H54 (cell line): ENCODE results near the gene AGRN.
"Not testable (repeated sequence)": the region's sequence is repeated elsewhere in the genome, so short reads cannot be mapped to it uniquely, and the experiment has no call there.

Source experiments
- DNase-seq: peaks from one replicate; pipeline ENCODE4 v3.0.0; 2011; ENCODE audit warnings: low spot score, mixed read lengths; ENCODE audit not compliant: insufficient read length
- FAIRE-seq: peaks from 3 replicates; lab custom pipeline; 2011; peaks lifted over from hg19 to GRCh38; lab: Jason Lieb, UNC
- POLR2A ChIP-seq: IDR thresholded peaks from 2 replicates; pipeline ENCODE4 v1.6.1; 2011; ENCODE audit warnings: low read depth, mild to moderate bottlenecking, low read length

AGRN gene

GRCh38 chr1:978069-978834, 41.7 kb upstream of the AGRN start:
- no peak for FAIRE-seq
- no peak for DNase-seq

DNA sequence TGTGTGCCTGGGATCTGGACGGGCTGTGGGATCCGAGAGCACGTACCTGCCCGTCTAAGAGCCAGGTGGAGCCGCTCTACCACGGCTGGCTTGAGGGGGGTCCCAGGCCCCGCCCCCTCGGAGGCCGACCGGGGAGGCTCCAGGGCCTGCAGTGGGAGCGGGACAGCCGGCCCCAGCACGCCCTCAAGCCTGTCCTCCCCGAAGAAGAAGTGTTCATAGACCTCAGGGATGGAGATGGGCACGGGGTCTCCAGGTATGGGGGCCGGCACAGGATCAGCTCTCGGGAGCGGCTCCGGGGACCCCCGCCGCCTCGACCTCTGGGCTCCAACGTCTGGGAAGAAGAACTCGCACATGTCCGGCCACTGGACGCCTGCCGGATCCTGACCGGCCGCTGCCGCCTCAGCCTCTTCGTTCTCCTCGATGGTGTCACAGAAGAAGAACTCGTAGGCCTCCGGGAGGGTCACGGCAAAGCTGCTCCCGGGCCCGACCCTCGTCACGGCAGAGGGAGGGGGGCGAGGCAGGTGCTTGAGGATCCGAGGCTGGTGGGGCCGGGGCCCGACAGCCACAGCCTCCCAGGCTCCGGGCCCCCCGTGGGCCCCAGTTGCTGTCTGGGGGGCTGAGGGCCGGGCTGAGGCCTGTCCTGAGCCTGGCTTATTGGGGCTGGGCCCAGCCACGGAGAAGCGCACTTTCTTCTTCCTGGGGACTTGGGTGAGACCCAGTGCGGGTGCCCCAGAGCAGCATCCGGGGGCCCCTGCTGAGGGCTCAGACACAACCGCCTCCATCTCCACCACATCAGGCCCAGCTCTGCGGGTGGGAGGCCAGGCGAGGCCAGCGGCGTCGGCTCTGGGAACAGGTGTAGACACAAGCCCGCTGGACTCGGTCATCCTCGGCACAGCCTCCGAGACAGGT, 40.8 kb upstream of the AGRN start:
- DNase-seq (no peak), FAIRE-seq (no peak)
- no peak for TF ChIP-seq POLR2A

More at GRCh38 chr1:978069-978834, 41.7 kb upstream of the AGRN start:
- TF ChIP-seq POLR2A, result no peak

DNA sequence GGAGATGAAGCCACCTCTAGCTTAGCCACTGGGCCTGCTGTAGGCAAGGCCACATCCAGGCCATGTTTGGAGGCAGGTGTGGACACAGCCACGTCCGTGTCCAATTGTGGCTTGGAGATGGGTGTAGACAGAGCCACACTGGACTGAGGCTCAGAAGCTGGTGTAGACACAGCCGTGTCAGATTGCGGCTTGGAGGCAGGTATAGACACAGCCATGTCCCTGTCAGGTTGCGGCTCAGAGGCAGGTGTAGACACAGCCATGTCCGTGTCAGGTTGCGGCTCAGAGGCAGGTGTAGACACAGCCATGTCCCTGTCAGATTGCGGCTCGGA, 40.2 kb upstream of the AGRN start:
- no peak for TF ChIP-seq POLR2A
- no peak for FAIRE-seq

GRCh38 chr1:980137-980571, 39.8 kb upstream of the AGRN start:
- no peak for TF ChIP-seq POLR2A
- DNase-seq (no peak), FAIRE-seq (no peak)

More for the DNA sequence above, 40.2 kb upstream of the AGRN start:
- DNase-seq, result no peak

- no peak for TF ChIP-seq POLR2A
- FAIRE-seq, result no peak
- no peak for DNase-seq
These were observed 39.1 kb upstream of the AGRN start for GRCh38 chr1:980602-981395.

- no peak for FAIRE-seq
- no peak for TF ChIP-seq POLR2A
- no peak for DNase-seq
These were observed 38.4 kb upstream of the AGRN start for GRCh38 chr1:981491-981954.

GRCh38 chr1:981955-982558, 37.9 kb upstream of the AGRN start, which contains the start of gene PERM1:
Gene PERM1, minus strand, starts transcription at chr1:982093. Its CDS starts 1,064 bp downstream, at chr1:981029.
- TF ChIP-seq POLR2A, result no peak
- no peak for FAIRE-seq
- DNase-seq, result no peak

GRCh38 chr1:982765-983436, 37.0 kb upstream of the AGRN start:
- FAIRE-seq, result no peak
- DNase-seq, result no peak
- TF ChIP-seq POLR2A, result no peak

- TF ChIP-seq POLR2A, result no peak
- FAIRE-seq (no peak), DNase-seq (no peak)
These were observed 36.0 kb upstream of the AGRN start for GRCh38 chr1:983798-984475.

- no peak for DNase-seq
- no peak for FAIRE-seq
- no peak for TF ChIP-seq POLR2A
These were observed 35.5 kb upstream of the AGRN start for GRCh38 chr1:984476-984814.

- FAIRE-seq, result no peak
- TF ChIP-seq POLR2A, result no peak
- DNase-seq, result no peak
These were observed 34.8 kb upstream of the AGRN start for GRCh38 chr1:985126-985525.

DNA sequence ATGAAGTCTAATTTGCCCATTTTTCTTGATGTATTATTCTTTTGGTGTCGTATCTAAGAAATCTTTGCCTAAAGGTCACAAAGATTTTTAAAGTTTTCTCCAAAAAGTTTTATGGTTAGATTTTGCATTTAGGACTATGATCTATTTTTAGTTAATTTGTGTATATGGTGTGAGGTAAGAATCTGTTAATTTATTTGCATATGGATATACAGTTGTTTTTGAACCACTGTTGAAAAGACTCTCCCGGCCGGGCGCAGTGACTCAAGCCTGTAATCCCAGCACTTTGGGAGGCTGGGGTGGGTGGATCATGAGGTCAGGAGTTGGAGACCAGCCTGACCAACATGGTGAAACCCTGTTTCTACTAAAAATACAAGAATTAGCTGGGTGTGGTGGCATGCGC, 31.9 kb upstream of the AGRN start:
- not testable (repeated sequence) for DNase-seq, FAIRE-seq

DNA sequence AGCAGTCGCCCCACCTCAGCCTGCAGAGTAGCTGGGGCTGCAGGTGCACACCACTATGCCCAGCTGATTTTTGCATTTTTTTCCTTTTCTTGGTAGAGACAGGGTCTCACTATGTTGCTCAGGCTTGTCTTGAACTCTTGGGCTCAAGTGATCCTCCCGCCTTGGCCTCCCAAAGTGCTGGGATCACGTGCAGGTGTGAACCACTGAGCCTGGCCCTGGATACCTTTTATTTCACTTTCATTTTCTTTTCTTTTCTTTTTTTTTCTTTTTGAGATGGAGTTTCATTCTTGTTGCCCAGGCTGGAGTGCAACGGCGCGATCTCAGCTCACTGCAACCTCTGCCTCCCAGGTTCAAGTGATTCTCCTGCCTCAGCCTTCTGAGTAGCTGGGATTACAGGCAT, 28.6 kb upstream of the AGRN start:
- not testable (repeated sequence) for DNase-seq, FAIRE-seq
